ENCODE data around the gene OPRL1. TPM values are rescaled to one million over a fixed set of nuclear protein-coding genes. Genes with fewer than 3 reads are reported as not detected.
"Not testable (repeated sequence)": the region's sequence is repeated elsewhere in the genome, so short reads cannot be mapped to it uniquely, and the experiment has no call there.

The OPRL1 gene
- total RNA-seq, 2 donors from 2014 or later, result 1.5 to 2.9 TPM

DNA sequence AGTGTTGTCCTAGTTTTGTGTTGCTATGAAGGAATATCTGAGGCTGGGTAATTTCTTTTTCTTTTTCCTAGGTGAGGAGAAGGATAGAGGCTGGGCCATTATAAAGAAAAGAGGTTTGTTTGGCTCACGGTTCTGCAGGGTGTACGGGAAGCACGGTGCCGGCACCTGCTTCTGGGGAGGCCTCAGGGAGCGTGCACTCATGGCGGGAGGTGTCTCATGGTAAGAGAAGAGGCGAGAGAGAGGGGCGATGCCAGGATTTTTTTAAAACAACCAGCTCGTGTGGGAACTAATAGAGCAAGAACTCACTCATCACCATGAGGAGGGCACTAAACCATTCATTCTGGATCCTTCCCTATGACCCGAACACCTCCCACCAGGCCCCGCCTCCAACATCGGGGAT, 41.7 kb downstream of the OPRL1 start:
- intact Hi-C loops (cut with DNase I), result loop anchor here (2.0 kb wide), 1 partner anchor 83 kb away; no protein-coding TSS in a partner anchor
- no peak for TF ChIP-seq POLR2AphosphoS5 (IDR thresholded peaks at IDR 0.05)
- TF ChIP-seq, protein P1, sequence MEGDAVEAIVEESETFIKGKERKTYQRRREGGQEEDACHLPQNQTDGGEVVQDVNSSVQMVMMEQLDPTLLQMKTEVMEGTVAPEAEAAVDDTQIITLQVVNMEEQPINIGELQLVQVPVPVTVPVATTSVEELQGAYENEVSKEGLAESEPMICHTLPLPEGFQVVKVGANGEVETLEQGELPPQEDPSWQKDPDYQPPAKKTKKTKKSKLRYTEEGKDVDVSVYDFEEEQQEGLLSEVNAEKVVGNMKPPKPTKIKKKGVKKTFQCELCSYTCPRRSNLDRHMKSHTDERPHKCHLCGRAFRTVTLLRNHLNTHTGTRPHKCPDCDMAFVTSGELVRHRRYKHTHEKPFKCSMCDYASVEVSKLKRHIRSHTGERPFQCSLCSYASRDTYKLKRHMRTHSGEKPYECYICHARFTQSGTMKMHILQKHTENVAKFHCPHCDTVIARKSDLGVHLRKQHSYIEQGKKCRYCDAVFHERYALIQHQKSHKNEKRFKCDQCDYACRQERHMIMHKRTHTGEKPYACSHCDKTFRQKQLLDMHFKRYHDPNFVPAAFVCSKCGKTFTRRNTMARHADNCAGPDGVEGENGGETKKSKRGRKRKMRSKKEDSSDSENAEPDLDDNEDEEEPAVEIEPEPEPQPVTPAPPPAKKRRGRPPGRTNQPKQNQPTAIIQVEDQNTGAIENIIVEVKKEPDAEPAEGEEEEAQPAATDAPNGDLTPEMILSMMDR (IDR thresholded peaks at IDR 0.05), result no peak
- no peak for TF ChIP-seq POLR2A (IDR thresholded peaks at IDR 0.05)
- Histone ChIP-seq H3K9me3 (no peaks in the 10 kb centered on the region), H3K36me3 (no peaks in the 10 kb centered on the region), H3K4me1 (replicated peaks) (no peaks in the 10 kb centered on the region), H3K27ac (no peak overlapping the region), H3K27me3 (replicated peaks; ENCODE audit: insufficient read depth) (no peaks in the 10 kb centered on the region), H3K4me3 (no peak overlapping the region)
- DNase-seq (ENCODE audit: low spot score), result no peak
- 78% methylated on average over 12 of the region's 12 CpGs for WGBS

DNA sequence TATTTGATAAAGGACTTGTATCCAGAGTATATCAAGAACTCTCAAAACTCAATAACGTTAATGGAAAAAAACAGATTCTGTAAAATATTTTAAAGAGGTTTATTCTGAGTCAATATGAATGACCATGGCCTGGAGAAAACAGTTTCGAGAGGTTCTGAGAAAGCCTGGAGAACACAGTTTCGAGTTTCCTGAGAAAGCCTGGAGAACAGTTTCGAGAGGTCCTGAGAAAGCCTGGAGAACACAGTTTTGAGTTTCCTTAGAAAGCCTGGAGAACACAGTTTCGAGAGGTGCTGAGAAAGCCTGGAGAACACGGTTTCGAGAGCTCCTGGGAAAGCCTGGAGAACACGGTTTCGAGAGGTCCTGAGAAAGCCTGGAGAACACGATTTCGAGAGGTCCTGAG, 43.0 kb downstream of the OPRL1 start:
- 92% methylated on average over 11 of the region's 11 CpGs for WGBS
- intact Hi-C loops (cut with DNase I); H3K9me3 ChIP-seq: not testable (repeated sequence)

GRCh38 chr20:64123517-64123916, 43.6 kb downstream of the OPRL1 start:
- WGBS, result 90% methylated on average over 11 of the region's 11 CpGs
- DNase-seq (ENCODE audit: low spot score); H3K4me3 ChIP-seq; intact Hi-C loops (cut with DNase I); H3K4me1 ChIP-seq (replicated peaks); H3K36me3 ChIP-seq; H3K27ac ChIP-seq; H3K9me3 ChIP-seq; H3K27me3 ChIP-seq (replicated peaks; ENCODE audit: insufficient read depth): not testable (repeated sequence)

More for the DNA sequence above, 43.0 kb downstream of the OPRL1 start:
- not testable (repeated sequence) for H3K4me1 ChIP-seq (replicated peaks); H3K27me3 ChIP-seq (replicated peaks; ENCODE audit: insufficient read depth); DNase-seq (ENCODE audit: low spot score); H3K27ac ChIP-seq; H3K36me3 ChIP-seq; H3K4me3 ChIP-seq

- TF ChIP-seq, protein P1 (IDR thresholded peaks at IDR 0.05), result no peak
- TF ChIP-seq POLR2AphosphoS5 (IDR thresholded peaks at IDR 0.05), result no peak
- TF ChIP-seq POLR2A (IDR thresholded peaks at IDR 0.05), result no peak
- Histone ChIP-seq H3K4me1 (replicated peaks) (no peaks in the 10 kb centered on the region), H3K36me3 (no peaks in the 10 kb centered on the region), H3K4me3 (no peak overlapping the region), H3K27me3 (replicated peaks; ENCODE audit: insufficient read depth) (no peaks in the 10 kb centered on the region), H3K9me3 (no peaks in the 10 kb centered on the region), H3K27ac (no peak overlapping the region)
- no peak for DNase-seq (ENCODE audit: low spot score)
- WGBS, result 86% methylated on average over 11 of the region's 11 CpGs
- intact Hi-C loops (cut with DNase I), result no loop called here
Measured at GRCh38 chr20:64129146-64129782, 49.4 kb downstream of the OPRL1 start.

DNA sequence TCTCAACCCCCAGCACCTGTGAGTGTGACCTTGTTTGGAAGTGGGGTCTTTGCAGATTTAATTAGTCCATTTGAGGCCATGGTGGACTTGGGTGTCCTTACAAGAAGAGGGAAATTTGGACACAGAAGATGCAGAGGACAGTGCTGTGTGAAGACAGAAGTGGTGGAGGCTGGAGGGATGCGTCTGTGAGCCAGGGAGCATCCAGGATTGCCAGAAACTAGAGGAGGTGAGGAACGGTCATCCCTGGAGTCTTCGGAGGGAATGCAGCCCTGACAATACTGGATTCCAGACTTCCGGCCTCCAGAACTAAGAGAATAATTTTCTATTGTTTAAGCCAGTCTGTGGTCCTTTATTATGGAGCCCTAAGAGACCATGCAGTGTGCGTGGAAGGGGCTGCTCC, 50.4 kb downstream of the OPRL1 start:
- no peak for DNase-seq (ENCODE audit: low spot score)
- no peak for TF ChIP-seq POLR2AphosphoS5 (IDR thresholded peaks at IDR 0.05)
- no peak for TF ChIP-seq POLR2A (IDR thresholded peaks at IDR 0.05)
- TF ChIP-seq, protein P1 (IDR thresholded peaks at IDR 0.05), result no peak
- no peaks in the 10 kb centered on the region for H3K4me1 ChIP-seq (replicated peaks)
- intact Hi-C loops (cut with DNase I), result no loop called here
- H3K27ac ChIP-seq, result no peak overlapping the region
- H3K9me3 ChIP-seq, result no peaks in the 10 kb centered on the region
- 59% methylated on average over 5 of the region's 5 CpGs for WGBS
- no peak overlapping the region for H3K4me3 ChIP-seq
- H3K27me3 ChIP-seq (replicated peaks; ENCODE audit: insufficient read depth), result no peaks in the 10 kb centered on the region
- H3K36me3 ChIP-seq, result no peaks in the 10 kb centered on the region

DNA sequence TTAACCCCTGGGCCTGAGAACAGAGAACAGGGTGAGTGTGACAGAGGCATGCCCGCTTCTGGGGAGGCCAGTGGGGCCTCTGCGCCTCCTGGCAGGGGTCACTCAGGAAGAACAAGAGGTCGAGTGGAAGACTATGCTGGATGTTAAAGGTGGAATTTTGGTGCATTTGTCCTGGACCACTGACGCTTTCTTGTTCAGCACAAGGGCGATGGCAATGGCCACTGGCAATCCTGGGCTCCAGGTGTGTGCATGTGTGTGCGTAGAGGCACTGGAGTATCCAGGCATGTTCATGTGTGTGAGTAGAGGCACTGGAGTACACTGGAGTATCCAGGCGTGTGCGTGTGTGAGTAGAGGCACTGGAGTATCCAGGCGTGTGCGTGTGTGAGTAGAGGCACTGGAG, 51.0 kb downstream of the OPRL1 start:
- DNase-seq (ENCODE audit: low spot score), result no peak
- 82% methylated on average over 10 of the region's 10 CpGs for WGBS
- TF ChIP-seq, protein P1 (IDR thresholded peaks at IDR 0.05), result no peak
- no peak for TF ChIP-seq POLR2AphosphoS5 (IDR thresholded peaks at IDR 0.05)

More for the DNA sequence above, 51.0 kb downstream of the OPRL1 start:
- no peak overlapping the region for H3K27ac ChIP-seq
- H3K27me3 ChIP-seq (replicated peaks; ENCODE audit: insufficient read depth), result no peaks in the 10 kb centered on the region
- no peaks in the 10 kb centered on the region for H3K36me3 ChIP-seq
- no peaks in the 10 kb centered on the region for H3K4me1 ChIP-seq (replicated peaks)
- intact Hi-C loops (cut with DNase I), result no loop called here
- H3K4me3 ChIP-seq, result no peak overlapping the region
- H3K9me3 ChIP-seq, result no peaks in the 10 kb centered on the region
